GDM1 (cell line): ENCODE data around the gene EPHA7.

Source experiments
- DNase-seq: peaks from one replicate; lab custom pipeline; 2025; lab: John Stamatoyannopoulos, UW

Gene EPHA7

GRCh38 chr6:93243231-93243778 lies 176.1 kb downstream of the EPHA7 start:
- no peak for DNase-seq

- no peak for DNase-seq
These were observed 177.3 kb downstream of the EPHA7 start for GRCh38 chr6:93242049-93242448.

- no peak for DNase-seq
These were observed 180.7 kb downstream of the EPHA7 start for GRCh38 chr6:93238632-93239031.

GRCh38 chr6:93235775-93236174 lies 183.6 kb downstream of the EPHA7 start:
- no peak for DNase-seq

- no peak for DNase-seq
These were observed 192.5 kb downstream of the EPHA7 start for GRCh38 chr6:93226822-93227221.

- DNase-seq = no peak
These were observed 197.1 kb downstream of the EPHA7 start for GRCh38 chr6:93222071-93222851.

GRCh38 chr6:93219447-93219846 lies 199.9 kb downstream of the EPHA7 start:
- DNase-seq = no peak

- DNase-seq = no peak
These were observed 201.3 kb downstream of the EPHA7 start for GRCh38 chr6:93218096-93218495.

GRCh38 chr6:93213028-93213427 lies 206.3 kb downstream of the EPHA7 start:
- no peak for DNase-seq

- DNase-seq = no peak
These were observed 208.5 kb downstream of the EPHA7 start for GRCh38 chr6:93210908-93211307.

- no peak for DNase-seq
These were observed 210.0 kb downstream of the EPHA7 start for GRCh38 chr6:93209358-93209757.

- no peak for DNase-seq
These were observed 222.9 kb downstream of the EPHA7 start for GRCh38 chr6:93196406-93196970.

GRCh38 chr6:93194480-93194879 lies 224.9 kb downstream of the EPHA7 start:
- no peak for DNase-seq

- DNase-seq = no peak
These were observed 225.5 kb downstream of the EPHA7 start for GRCh38 chr6:93193868-93194267.
